Liver (tissue), 9 donors: ENCODE results near the gene TBC1D24. TPM values are rescaled to one million over a fixed set of nuclear protein-coding genes. Genes with fewer than 3 reads are reported as not detected.

Experiments
- DNase-seq: peaks from one replicate; pipeline ENCODE4 v3.0.0-alpha.2; 2017; ENCODE audit warnings: low spot score
- H3K27ac ChIP-seq, 2 donors: one replicate each; pipeline ENCODE4 v1.7.0; 2013; ENCODE audit warnings: inconsistent platforms in 2 of 2, low read length in 2 of 2, control low read depth in 1 of 2, low read depth in 1 of 2, mild to moderate bottlenecking in 1 of 2
- H3K27me3 ChIP-seq, 4 donors: one replicate each; pipeline versions ENCODE4 v1.6.1 to v1.7.0; 2013; ENCODE audit warnings: low read length in 3 of 4, inconsistent platforms in 1 of 4, mild to moderate bottlenecking in 1 of 4, moderate library complexity in 1 of 4; ENCODE audit not compliant: control insufficient read depth in 4 of 4, insufficient read depth in 4 of 4
- H3K36me3 ChIP-seq, 4 donors: one replicate each; pipeline versions ENCODE4 v1.6.1 to v1.7.0; 2013; ENCODE audit warnings: low read length in 3 of 4, mild to moderate bottlenecking in 3 of 4, low read depth in 1 of 4, moderate library complexity in 1 of 4; ENCODE audit not compliant: control insufficient read depth in 4 of 4, insufficient read depth in 3 of 4
- H3K4me1 ChIP-seq, 4 donors: one replicate each; pipeline versions ENCODE4 v1.6.1 to v1.7.0; 2013; ENCODE audit warnings: low read length in 3 of 4, mild to moderate bottlenecking in 3 of 4, moderate library complexity in 1 of 4; ENCODE audit not compliant: control insufficient read depth in 4 of 4, insufficient read depth in 4 of 4
- H3K4me3 ChIP-seq, 3 donors: one replicate each; pipeline versions ENCODE4 v1.6.1 to v1.7.0; 2013; ENCODE audit warnings: low read length in 3 of 3, control low read depth in 1 of 3, low read depth in 1 of 3, mild to moderate bottlenecking in 1 of 3
- H3K9ac ChIP-seq, 2 donors: one replicate each; pipeline ENCODE4 v1.7.0; 2013; ENCODE audit warnings: low read length in 2 of 2, mild to moderate bottlenecking in 2 of 2, moderate library complexity in 2 of 2, control low read depth in 1 of 2, low read depth in 1 of 2
- H3K9me3 ChIP-seq, 4 donors: one replicate each; pipeline versions ENCODE4 v1.6.1 to v1.7.0; 2013; ENCODE audit warnings: low read length in 3 of 4; ENCODE audit not compliant: control insufficient read depth in 4 of 4
- CTCF ChIP-seq: fragments of 150-350 bp; IDR thresholded peaks from 2 replicates; pipeline ENCODE4 v1.5.1; 2017; ENCODE audit warnings: improper control_type of control experiment, low read depth, low read length; ENCODE audit not compliant: missing input control
- EGR1 ChIP-seq, 2 donors: IDR thresholded peaks; 2 replicates each; pipeline ENCODE4 v1.6.1; 2016 to 2018; ENCODE audit warnings: antibody characterized with exemption in 2 of 2, low read depth in 2 of 2
- FOXA1 ChIP-seq: IDR thresholded peaks from 2 replicates; pipeline ENCODE4 v1.6.1; 2016; ENCODE audit warnings: antibody characterized with exemption
- FOXA2 ChIP-seq: IDR thresholded peaks from 2 replicates; pipeline ENCODE4 v1.6.1; 2016; ENCODE audit warnings: antibody characterized with exemption
- GABPA ChIP-seq, 2 donors: IDR thresholded peaks in 1 of 2; conservative IDR thresholded peaks in 1 of 2; 2 replicates each; pipeline ENCODE4 v1.6.1; 2016; ENCODE audit warnings: antibody characterized with exemption in 2 of 2, mild to moderate bottlenecking in 1 of 2, moderate library complexity in 1 of 2
- HNF4A ChIP-seq, 2 donors: conservative IDR thresholded peaks; 2 replicates each; pipeline ENCODE4 v1.6.1; 2016; ENCODE audit warnings: antibody characterized with exemption in 2 of 2, mild to moderate bottlenecking in 2 of 2
- HNF4G ChIP-seq: IDR thresholded peaks from 2 replicates; pipeline ENCODE4 v1.6.1; 2016; ENCODE audit warnings: antibody characterized with exemption
- MAX ChIP-seq: IDR thresholded peaks from 2 replicates; pipeline ENCODE4 v1.6.1; 2016; ENCODE audit warnings: antibody characterized with exemption
- RAD21 ChIP-seq, 2 donors: IDR thresholded peaks; 2 replicates each; pipeline ENCODE4 v1.6.1; 2016; ENCODE audit warnings: antibody characterized with exemption in 2 of 2, mild to moderate bottlenecking in 2 of 2
- RXRA ChIP-seq, 2 donors: IDR thresholded peaks; 2 replicates each; pipeline ENCODE4 v1.6.1; 2017 to 2018; ENCODE audit warnings: antibody characterized with exemption in 2 of 2, mild to moderate bottlenecking in 1 of 2
- SP1 ChIP-seq: IDR thresholded peaks from 2 replicates; pipeline ENCODE4 v1.6.1; 2018; ENCODE audit warnings: antibody characterized with exemption, mild to moderate bottlenecking
- TAF1 ChIP-seq: conservative IDR thresholded peaks from 2 replicates; pipeline ENCODE4 v1.6.1; 2016; ENCODE audit warnings: antibody characterized with exemption, mild to moderate bottlenecking
- WGBS: extraction: QIAGEN DNeasy Blood & Tissue Kit; methylation state at CpG from one replicate; pipeline ENCODE4 v1.1.7; 2013; 5-methylcytosine and 5-hydroxymethylcytosine counted together
- polyA plus RNA-seq, 2 donors: library from polyadenylated mRNA; stranded (reverse) in 1 of 2; unstranded in 1 of 2; fragments of 200-250 nt in 1 of 2; fragments of >200 nt in 1 of 2; fragmentation: Nextera tagmentation in 1 of 2; extraction: Ambion mirVana in 1 of 2; gene quantifications; one replicate each; pipeline versions ENCODE4 v1.2.1 to v1.2.3, GENCODE V29; 2013 to 2015
- total RNA-seq, 2 donors: library from RNA; depleted of rRNA; stranded (reverse); fragments of >200 nt; gene quantifications; one replicate each; pipeline ENCODE4 v1.2.3, GENCODE V29; 2014
- TF ChIP-seq, protein P1 (sequence below): IDR thresholded peaks from 2 replicates; pipeline ENCODE4 v1.6.1; 2016; ENCODE audit warnings: antibody characterized with exemption
- donor health status: healthy.
- donor health status: healthy.
- donor health status: healthy.
- donor health status: healthy.
- donor health status: healthy.

Gene TBC1D24
- total and polyA plus RNA-seq, 4 donors = 8.4 to 22.3 (median 11.5) TPM

GRCh38 chr16:2499890-2500429 is 25.0 kb downstream of the TBC1D24 start:
- no peak for TF ChIP-seq MAX
- TF ChIP-seq CTCF = no peak
- TF ChIP-seq HNF4A (conservative IDR thresholded peaks at IDR 0.05) = no peak
- no peak for TF ChIP-seq HNF4G
- TF ChIP-seq TAF1 = no peak
- no peak for TF ChIP-seq RAD21 (IDR thresholded peaks at IDR 0.05)
- no peak for TF ChIP-seq FOXA1
- TF ChIP-seq SP1 = no peak
- TF ChIP-seq GABPA (IDR thresholded peaks at IDR 0.05 in 1 of 2, conservative IDR thresholded peaks at IDR 0.05 in 1 of 2) = no peak
- TF ChIP-seq RXRA (IDR thresholded peaks at IDR 0.05) = no peak
- TF ChIP-seq EGR1 (IDR thresholded peaks at IDR 0.05; ENCODE audit: low read depth in 2 of 2) = no peak
- H3K4me3 ChIP-seq = no peak overlapping the region
- H3K27me3 ChIP-seq = no peaks in the 10 kb centered on the region
- DNase-seq = no peak
- H3K36me3 ChIP-seq = peaks cover 0 to 9% (median under 1%) of the 10 kb centered on the region in 4 donors
- H3K4me1 ChIP-seq = peaks cover 18 to 55% (median 37%) of the 10 kb centered on the region in 4 donors
- no peak overlapping the region for H3K9ac ChIP-seq
- H3K9me3 ChIP-seq = no peaks in the 10 kb centered on the region
- 94% methylated on average over 29 of the region's 29 CpGs for WGBS
- no peak overlapping the region for H3K27ac ChIP-seq

DNA sequence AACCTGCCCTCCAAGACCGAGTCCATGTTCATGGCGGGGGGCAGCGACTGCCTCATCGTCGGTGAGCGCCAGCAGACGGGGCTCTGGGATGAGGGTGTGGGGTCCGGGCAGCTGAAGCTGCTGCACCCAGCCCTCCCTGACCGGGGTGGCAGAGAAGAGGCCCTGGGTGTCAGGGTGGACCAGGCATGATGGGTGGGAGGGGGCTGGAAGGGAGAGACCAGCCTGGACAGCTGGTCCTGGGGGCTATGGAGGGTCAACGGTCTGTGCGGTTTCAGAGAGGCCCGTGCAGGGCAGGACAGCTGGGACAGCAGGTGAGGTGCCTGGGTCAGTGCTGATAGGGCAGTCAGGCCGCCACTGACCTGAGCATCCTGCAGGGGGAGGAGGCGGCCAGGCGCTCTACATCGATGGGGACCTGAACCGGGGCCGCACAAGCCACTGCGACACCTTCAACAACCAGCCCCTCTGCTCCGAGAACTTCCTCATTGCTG is 25.5 kb downstream of the TBC1D24 start:
- H3K9me3 ChIP-seq = no peaks in the 10 kb centered on the region
- no peak overlapping the region for H3K4me3 ChIP-seq
- peaks cover 0 to 9% (median under 1%) of the 10 kb centered on the region in 4 donors for H3K36me3 ChIP-seq
- no peak for DNase-seq
- TF ChIP-seq FOXA2 = no peak
- no peak for TF ChIP-seq SP1
- no peak for TF ChIP-seq FOXA1
- no peak for TF ChIP-seq HNF4A (conservative IDR thresholded peaks at IDR 0.05)
- TF ChIP-seq, protein P1, sequence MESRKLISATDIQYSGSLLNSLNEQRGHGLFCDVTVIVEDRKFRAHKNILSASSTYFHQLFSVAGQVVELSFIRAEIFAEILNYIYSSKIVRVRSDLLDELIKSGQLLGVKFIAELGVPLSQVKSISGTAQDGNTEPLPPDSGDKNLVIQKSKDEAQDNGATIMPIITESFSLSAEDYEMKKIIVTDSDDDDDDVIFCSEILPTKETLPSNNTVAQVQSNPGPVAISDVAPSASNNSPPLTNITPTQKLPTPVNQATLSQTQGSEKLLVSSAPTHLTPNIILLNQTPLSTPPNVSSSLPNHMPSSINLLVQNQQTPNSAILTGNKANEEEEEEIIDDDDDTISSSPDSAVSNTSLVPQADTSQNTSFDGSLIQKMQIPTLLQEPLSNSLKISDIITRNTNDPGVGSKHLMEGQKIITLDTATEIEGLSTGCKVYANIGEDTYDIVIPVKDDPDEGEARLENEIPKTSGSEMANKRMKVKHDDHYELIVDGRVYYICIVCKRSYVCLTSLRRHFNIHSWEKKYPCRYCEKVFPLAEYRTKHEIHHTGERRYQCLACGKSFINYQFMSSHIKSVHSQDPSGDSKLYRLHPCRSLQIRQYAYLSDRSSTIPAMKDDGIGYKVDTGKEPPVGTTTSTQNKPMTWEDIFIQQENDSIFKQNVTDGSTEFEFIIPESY = no peak
- H3K9ac ChIP-seq = no peak overlapping the region
- no peak overlapping the region for H3K27ac ChIP-seq
- no peaks in the 10 kb centered on the region for H3K27me3 ChIP-seq
- H3K4me1 ChIP-seq = peaks cover 18 to 55% (median 37%) of the 10 kb centered on the region in 4 donors
- 81% methylated on average over 20 of the region's 20 CpGs for WGBS
